Measurements from ENCODE around the gene CPE.
A peak's percentile ranks its signal among the peaks of the same experiment; 100 is the strongest.
"Not testable (repeated sequence)": the region's sequence is repeated elsewhere in the genome, so short reads cannot be mapped to it uniquely, and the experiment has no call there.

The CPE gene

GRCh38 chr4:165462009-165462408, 83.2 kb downstream of the CPE start:
- DNase-seq (ENCODE audit: low read depth in 2 of 2) = no peak

GRCh38 chr4:165464376-165464775, 85.6 kb downstream of the CPE start:
- DNase-seq (ENCODE audit: low read depth in 2 of 2) = no peak

DNA sequence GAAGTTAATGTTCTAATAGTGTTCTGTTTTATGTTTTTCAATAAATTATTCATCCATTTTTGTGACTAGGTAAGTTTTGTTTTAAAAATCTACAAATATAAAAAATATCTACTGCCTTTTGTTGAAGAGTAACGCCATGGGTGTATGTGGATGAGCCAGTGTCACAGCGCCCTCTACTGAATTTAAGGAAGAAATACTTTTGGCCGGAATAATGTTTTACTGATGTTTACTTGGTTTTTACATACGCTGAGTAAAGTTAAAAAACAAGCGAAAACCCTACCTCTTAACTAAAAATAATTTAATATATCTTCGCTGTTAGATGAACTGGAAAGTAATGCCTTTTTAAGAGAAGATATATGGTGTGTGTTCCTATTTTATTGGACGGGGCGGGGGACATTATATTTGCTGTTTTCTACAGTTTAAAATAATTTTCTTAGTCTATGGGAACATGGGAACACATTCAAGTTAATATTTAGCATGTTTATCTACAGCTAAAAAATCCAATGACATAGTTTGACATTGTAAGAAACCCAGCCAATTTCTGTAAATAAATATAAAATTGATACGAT, 86.1 kb downstream of the CPE start:
- peak in 1 of 2 donors; percentile 3 for DNase-seq (ENCODE audit: low read depth in 2 of 2)

GRCh38 chr4:165470009-165470408, 91.2 kb downstream of the CPE start:
- no peak for DNase-seq (ENCODE audit: low read depth in 2 of 2)

- DNase-seq (ENCODE audit: low read depth in 2 of 2) = no peak
Measured at GRCh38 chr4:165472943-165473676, 94.3 kb downstream of the CPE start.

DNA sequence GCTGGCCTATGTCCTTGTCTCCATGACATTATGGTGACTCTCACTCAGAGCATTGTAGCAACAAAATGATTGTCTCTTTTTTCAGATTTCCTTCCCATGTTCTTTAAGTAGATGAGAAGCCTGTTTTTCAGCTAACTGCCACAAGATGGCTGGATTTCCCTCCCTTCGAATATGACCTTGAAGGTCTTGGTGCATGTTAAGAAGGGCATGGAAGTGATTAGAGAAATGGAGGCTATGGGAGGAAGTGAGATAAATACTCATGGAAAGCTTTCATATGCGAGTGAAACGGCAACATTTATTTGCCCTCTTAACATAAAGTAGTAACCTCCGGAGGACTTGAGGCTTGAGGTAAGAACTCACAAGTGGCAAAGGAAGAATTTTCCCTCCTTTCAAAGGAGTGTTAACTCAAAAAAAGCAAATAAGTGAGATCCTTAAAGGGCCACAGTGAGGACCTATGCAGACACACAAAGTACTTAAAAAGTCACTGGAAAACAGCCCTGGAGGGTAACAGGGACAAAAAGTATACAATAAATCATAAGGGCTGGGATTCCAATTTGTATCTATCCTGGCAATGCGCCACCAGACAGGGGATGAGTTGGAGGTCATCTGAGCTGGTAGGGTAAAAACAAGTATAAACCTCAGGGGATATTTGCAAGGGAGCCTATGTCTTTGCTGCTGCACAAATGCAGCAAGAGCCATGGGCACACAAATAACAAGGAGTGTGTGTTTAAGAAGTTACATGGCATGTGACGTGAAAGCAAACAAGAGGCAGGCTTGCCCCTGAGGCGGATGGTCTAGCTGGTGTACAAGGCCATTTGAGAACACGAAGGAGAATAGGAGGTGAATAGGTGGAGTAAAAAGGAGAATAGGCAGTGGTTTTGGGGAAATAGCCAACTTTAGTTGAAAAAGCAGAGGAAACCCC, 96.2 kb downstream of the CPE start:
- no peak for DNase-seq (ENCODE audit: low read depth in 2 of 2)

DNA sequence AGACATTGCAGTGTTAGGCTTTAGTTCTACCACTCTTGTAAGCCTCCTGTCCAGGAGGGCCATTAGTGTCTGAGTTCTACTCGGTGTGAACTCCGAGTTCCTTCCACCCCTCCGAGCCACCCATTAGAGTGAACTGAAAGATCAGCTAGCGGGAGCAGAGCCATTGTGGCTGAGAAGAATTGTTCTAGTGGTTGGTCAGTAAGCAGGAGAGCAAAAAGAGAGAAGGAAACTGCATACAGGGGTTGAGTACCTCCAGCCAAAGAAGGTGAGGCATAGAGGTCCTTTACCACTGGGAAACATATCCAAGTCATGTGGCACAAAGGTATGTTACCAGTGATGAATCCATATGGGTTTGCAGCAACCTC, 96.9 kb downstream of the CPE start:
- no peak for DNase-seq (ENCODE audit: low read depth in 2 of 2)

- no peak for DNase-seq (ENCODE audit: low read depth in 2 of 2)
Measured at GRCh38 chr4:165476214-165477098, 97.6 kb downstream of the CPE start.

GRCh38 chr4:165477799-165478198, 99.0 kb downstream of the CPE start:
- no peak for DNase-seq (ENCODE audit: low read depth in 2 of 2)

- no peak for DNase-seq (ENCODE audit: low read depth in 2 of 2)
Measured at GRCh38 chr4:165478260-165478659, 99.5 kb downstream of the CPE start.

DNA sequence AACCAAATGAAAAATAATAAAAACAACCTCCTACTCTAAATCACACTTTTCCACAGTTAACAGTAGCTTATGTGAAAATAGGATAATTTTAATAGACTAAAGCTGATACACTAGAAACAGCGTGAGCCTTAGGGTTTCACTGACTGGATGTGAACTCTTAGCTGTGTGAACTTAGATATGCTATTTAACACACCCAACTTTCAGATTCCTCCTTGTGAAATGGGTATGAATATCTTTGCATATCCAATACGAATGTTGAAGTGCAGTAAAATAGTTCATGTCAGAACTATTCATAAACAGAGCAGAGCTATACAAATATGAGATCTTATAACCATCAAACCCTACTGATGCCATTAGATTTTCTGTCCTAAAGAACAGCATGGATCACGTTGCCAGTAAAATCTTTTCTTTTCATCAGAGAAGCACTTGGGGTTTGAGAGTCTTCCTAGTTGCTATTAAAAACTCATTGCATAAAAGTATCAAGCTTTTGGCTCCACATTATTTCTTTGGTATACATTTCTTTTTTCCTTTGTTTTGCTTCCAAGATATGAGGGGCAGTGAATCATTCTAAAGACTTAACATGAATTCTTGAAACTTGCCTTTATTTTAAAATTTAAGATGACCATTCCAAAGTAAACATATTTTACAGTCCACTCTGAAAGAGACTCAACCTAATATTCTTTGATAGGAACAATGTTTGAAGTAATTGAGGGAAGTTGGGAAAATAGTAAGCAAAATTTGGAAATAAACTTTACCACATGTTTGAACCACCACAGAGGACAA, 102.4 kb downstream of the CPE start:
- DNase-seq (ENCODE audit: low read depth in 2 of 2) = no peak

- DNase-seq (ENCODE audit: low read depth in 2 of 2) = no peak
Measured at GRCh38 chr4:165489786-165490185, 111.0 kb downstream of the CPE start.

- DNase-seq (ENCODE audit: low read depth in 2 of 2) = not testable (repeated sequence)
Measured at GRCh38 chr4:165492583-165492982, 113.8 kb downstream of the CPE start.

GRCh38 chr4:165493359-165493758, 114.6 kb downstream of the CPE start:
- DNase-seq (ENCODE audit: low read depth in 2 of 2) = peak; percentile 50 to 58

DNA sequence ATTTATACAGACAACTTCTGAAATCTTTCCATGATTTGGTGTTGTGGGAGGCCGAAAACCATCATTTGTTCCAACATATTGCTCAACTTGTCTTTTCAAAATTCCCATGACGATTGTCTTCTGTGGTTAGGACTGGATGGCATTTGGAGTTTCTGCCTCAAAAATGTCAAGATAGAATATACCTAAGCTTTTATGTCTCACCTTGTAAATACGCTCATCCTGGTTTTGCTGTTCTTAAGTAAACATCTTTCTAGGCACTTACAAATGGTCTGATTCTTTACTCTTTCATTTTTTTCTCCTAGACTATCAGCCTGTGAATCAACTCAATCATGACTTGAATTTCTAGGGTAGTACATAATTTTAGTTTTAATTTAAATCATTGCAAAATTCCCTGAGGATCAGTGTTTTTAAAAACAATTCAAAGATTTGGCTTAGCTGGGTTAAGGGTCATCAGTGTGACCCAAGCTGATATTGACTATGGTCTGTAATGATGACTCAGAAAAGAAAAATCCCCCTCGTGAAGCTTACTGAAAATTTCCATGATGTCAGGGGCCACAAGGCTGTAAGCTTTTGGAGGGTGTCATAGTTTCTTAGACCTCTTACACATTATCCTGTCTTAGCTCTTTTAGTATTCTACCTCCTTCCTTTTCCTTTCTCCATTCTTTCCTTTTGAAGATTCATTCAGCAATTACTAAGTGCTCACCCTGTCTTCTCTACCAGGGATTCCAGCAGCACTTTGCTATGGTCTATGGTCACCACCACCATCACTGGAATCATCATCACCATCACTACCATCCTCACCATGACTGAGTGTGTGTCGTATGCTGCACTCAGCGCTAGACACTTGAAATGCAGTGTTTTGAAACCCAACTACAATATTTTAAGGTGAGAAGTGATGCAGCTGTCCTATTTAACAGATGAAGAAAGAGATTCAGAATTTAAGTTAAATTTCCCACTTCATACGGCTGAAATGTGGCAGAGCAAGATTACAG, 124.4 kb downstream of the CPE start:
- DNase-seq (ENCODE audit: low read depth in 2 of 2) = no peak

DNA sequence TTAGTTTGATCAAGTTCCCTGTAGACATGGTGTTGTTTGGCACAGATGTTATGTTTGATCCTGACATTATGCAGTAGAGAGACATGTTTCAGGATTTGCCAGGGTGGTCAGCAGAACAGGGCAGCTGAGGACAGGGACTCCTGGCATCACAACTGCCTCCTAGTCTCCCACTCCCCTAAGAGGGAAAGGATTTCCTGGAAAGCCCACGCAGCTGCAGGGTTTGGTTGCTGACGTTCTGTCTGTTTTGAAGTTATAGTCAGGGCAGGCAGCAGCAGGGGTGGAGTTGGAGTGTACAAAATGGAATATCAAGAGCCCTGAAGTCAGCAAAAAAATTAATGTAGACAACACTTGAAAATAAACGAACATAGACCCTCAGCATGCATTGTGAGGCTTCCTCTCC, 125.4 kb downstream of the CPE start:
- no peak for DNase-seq (ENCODE audit: low read depth in 2 of 2)

- no peak for DNase-seq (ENCODE audit: low read depth in 2 of 2)
Measured at GRCh38 chr4:165505958-165506837, 127.4 kb downstream of the CPE start.

GRCh38 chr4:165506849-165507248, 128.0 kb downstream of the CPE start:
- DNase-seq (ENCODE audit: low read depth in 2 of 2) = no peak

GRCh38 chr4:165507381-165507780, 128.6 kb downstream of the CPE start:
- no peak for DNase-seq (ENCODE audit: low read depth in 2 of 2)

All from activated CD4-positive, alpha-beta T cell treated with anti-CD3 and anti-CD28 coated beads for 24 hours (primary cell).